IPS-18c (cell line): ENCODE results near the gene NT5DC3.

Experiments used
- H3K4me3 ChIP-seq: 2 replicates; pipeline ENCODE4 v1.7.0; 2013; ENCODE audit warnings: low read depth, mild to moderate bottlenecking, low read length, moderate library complexity; ENCODE audit not compliant: insufficient read depth
- H3K9me3 ChIP-seq: one replicate; pipeline ENCODE4 v1.6.1; 2013; ENCODE audit warnings: mild to moderate bottlenecking, low read length, moderate library complexity; ENCODE audit not compliant: control insufficient read depth, insufficient read depth

NT5DC3 gene

DNA sequence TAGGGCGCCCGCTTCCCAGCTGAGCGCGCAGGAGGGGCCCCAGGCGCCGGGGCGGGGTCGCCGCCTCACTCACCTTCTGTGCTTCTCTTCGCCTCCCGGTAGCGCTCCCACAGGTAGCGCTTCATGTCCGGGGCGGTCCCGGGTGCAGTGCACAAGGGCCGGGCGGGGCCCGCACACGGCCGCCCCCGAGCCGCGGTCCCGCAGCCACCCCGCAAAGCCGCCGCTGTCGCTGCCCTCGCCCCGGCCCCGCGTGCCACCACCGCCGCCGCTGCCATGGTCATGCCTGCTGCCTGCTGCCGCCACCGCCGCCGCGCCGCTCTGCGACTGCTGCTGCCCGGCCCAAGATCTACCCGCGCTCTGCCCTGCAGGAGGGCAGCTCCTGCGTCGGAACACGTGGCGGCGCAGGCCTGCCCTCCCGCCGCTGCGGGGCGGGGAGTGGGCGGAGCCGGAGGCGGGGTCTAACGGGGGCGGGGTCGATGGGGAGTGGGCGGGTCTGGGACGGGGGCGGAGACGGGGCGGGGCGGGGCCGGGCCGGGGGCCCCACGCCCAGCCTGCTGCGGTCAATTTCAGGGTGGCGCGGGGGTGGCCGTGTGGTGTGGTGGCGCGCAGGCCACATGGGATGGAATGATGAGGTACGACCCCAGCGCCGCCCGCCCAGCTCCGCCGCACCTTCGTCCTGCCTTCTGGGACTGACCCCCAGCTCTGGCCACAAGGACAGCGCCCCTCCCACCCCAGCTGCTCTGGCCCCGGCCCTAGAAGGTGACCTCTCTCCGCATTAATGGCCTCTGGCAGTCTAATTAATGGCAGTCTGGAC, at the start of gene NT5DC3:
Gene NT5DC3 (minus strand): TSS at position 359 of the 814 bp plus-strand sequence. CDS start 78 bp downstream, at position 281.
- peak within 1 kb of the TSS; percentile 75 for H3K4me3 ChIP-seq
- H3K9me3 ChIP-seq = no peaks in the 10 kb centered on the region

DNA sequence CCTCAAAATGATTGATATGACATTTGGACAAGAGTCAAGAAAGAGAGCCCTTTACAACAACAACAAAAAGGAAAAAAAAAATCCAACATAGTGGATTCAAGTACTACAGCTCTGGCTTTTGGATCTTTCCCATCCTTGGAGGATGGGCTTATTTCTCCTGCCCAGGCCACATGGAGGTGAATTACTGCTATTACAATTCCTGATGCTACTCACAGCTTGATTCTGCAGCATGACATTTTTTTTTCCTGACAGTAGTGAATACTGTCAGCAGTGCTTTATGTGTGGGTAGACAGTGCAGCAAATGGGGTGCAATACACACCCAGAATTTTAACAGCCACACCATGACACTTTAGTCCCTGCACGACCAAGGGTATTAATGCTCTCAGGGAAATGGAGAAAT, 46.7 kb upstream of the NT5DC3 start:
- H3K4me3 ChIP-seq = no peak overlapping the region
- H3K9me3 ChIP-seq = no peaks in the 10 kb centered on the region

DNA sequence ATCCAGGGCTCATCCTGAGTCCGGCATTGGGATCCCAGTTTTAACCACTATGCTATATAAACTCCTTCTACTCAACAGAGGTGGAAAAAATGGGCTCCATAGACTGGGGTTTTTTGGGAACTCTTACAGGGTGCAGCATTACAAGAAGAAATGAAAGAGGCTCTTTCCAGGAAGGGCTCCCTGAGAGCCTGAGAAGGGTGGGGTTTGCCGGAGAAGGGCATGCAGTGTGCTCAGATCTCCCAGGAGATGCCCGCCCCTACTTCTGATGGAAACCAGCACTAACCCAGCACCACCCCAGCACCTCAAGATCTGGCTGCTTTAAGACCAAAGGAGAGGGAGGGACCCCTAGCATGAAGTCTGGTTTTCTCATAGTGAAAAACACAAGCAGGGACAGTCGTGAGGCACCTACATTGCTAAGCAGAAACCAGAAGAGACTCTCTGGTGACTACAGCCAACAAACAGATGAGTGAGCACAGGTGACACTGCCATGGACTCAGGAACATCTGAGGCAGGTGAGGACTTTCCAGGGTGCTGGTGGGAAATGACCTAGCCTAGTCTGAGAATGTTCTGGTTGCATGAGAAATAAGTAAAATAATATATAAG, 45.3 kb upstream of the NT5DC3 start:
- Histone ChIP-seq H3K4me3 (no peak overlapping the region), H3K9me3 (no peaks in the 10 kb centered on the region)

DNA sequence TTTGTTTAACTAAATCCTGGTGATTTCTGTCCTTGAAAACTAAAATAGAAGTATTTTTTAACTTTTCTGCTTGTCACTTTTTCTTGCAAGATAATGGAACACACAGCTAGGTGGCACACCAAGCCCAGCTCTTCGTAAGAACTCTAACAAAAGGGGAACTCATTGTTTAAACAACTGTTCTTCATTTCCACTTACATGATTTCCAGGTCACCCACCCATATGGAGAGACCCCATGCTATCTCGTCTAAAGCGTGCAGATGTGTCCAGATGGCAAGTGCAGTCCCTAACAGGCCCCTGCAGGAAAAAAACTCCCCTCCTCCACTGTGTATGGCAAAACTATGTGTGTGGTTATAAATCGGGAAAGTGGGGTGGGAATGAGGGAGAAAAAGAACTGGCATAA, 43.3 kb upstream of the NT5DC3 start:
- no peaks in the 10 kb centered on the region for H3K9me3 ChIP-seq
- H3K4me3 ChIP-seq = no peak overlapping the region

DNA sequence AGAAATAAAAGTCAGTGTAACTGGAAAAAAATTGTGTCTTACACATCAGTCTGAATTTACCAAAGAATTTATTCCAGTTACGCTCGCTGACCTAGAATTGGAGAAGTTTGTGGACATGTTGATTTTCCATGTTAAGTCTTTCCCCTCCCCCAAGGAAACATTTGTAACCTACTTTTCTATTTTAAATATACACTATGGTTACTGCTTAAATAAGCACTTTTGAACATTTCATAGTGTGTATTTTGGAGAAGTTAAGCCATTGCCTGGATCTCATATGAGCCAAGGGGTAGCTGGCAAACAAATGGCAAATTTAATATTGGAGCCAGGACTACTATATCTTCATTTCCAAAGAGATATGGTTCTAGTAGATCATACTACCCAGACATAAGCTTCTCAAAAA, 42.9 kb upstream of the NT5DC3 start:
- Histone ChIP-seq H3K9me3 (no peaks in the 10 kb centered on the region), H3K4me3 (no peak overlapping the region)

DNA sequence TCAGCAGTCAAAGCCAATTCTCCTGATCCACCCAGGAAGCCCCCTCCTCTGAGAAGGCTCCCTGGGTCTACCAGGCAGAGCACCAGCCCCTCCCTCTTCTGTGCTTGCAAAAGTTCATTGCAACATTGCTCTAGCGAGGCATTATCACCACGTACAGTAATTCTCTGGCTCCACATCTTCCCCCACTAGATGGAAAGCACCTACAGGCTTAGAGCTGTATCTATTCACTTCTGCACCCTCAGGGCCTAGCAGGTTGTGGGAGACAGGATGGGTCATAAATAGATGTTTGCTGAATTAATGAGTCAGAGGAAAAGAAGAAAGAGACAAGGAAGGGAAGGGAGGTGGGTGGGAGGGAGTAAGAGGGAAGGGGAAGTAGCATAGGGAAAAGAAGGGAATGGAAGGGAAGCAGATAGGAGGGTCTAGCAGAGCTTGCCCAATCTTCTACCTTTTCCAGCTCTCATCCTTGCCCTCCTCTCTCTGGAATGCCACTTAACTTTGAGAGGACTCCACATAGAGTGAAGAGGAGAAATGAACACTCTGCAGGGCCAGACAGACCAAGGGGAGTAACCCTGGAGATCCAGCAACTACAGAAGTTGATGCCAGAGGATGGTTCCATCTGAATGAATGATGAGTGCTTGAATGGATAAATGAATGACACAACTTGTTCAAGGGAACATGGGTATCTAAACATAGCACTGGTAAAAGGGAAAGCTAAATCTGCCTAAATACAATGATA, 42.0 kb upstream of the NT5DC3 start:
- no peaks in the 10 kb centered on the region for H3K9me3 ChIP-seq
- no peak overlapping the region for H3K4me3 ChIP-seq

DNA sequence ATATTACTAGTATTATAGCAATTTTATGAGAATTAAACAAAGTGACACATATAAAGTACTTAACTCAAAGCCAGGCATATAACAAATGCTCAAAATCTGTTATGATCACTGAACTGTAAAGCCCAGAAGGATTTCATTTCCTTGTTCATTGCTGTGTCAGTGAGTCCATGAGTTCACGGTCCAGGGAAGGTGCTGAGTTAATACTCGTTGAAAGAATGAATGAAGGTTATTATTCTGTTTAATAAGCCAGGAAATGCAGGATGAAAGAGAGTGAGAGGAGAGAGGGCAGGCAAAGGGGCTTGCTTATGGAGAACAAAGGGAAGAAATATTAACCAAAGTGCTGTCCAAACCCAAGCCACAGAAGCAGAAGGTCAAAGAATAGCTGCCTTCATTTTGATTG, 40.2 kb upstream of the NT5DC3 start:
- no peaks in the 10 kb centered on the region for H3K9me3 ChIP-seq
- no peak overlapping the region for H3K4me3 ChIP-seq

DNA sequence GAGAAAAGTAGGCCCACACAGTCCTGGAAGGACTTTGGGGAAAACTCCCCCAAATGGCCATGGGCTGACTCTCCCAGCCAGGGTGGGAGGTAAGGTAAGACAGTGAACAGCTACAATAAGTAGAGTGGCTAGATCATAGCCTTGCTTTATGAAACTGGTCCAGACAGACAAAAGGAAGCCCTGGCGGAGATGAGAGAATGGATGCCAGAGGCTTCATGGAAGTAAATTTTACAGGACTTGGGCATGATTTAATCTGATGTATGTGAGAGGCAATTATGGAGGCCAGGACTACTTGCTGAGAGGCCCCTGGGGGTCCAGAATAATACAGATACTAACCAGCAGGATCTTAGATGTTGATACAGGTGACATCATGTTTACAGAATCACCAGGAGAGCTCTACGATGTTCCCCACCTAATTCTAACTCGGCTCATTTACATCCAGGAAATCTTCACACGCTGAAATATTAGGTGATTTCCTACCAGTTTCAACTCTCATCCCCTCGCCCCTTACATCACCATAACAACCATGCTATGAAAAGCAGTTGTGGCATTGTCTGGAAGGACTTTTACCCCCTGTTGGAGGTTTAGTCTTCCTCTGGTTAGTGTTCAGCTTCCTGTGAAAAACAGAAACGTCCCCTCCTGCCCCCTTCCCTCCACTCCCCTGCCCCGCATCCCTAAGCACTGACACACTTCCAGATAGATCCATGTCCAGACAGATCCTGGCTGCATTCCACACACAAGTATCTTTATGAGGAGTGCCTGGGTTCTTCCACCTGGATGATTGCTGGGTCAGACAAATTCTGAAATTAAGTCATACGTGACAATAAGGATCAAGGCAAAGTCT, 39.5 kb upstream of the NT5DC3 start:
- Histone ChIP-seq H3K9me3 (no peaks in the 10 kb centered on the region), H3K4me3 (no peak overlapping the region)

DNA sequence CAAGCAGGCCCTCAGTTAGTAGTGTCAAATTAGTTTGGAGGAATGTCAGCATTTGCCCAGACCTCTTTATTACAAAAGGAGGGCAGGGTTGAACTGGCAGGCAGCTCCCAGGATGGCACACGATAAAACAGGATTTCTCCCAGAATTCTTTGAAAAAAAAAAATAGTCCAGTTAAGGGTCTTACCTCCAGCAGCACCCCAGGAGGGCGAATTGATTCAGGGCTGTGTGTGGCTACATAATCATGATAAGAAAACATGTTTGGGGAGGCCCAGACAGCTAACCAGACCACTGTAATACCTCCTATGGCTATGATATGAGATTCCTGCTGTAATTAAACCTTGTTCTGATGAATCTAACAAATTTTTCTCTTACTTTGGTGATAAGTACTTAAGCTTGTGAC, 38.8 kb upstream of the NT5DC3 start:
- H3K9me3 ChIP-seq = no peaks in the 10 kb centered on the region
- no peak overlapping the region for H3K4me3 ChIP-seq

DNA sequence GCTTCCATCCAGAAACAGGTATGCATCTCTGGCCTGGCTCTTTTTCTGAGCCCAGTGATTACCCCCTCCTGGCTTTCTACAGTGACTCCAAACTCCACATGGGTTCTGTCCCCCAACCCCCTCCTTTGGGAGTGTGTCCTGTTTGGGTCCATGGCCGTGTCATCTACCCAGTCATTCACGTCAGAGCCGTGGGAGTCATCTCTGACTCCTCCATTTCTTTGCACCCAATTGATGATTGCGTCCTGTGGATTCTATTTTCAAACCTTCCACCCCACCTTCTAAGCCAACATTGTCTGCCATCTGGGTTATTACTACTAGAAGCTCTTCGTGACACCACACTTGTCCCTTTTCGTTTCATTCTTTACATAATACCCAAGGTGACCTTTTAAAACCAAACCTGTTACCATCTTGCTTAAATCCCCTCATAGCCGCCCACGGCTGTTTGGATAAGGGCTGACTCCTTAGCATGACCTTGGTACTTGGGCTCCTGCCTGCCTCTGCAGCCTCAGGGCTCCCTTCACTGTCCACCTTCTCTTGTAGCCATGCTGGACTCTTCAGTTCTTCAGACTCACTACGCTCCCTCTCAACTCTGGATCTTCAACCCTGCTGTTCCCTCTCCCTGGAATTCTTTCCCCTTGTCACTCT, 38.1 kb upstream of the NT5DC3 start:
- Histone ChIP-seq H3K4me3 (no peak overlapping the region), H3K9me3 (no peaks in the 10 kb centered on the region)

DNA sequence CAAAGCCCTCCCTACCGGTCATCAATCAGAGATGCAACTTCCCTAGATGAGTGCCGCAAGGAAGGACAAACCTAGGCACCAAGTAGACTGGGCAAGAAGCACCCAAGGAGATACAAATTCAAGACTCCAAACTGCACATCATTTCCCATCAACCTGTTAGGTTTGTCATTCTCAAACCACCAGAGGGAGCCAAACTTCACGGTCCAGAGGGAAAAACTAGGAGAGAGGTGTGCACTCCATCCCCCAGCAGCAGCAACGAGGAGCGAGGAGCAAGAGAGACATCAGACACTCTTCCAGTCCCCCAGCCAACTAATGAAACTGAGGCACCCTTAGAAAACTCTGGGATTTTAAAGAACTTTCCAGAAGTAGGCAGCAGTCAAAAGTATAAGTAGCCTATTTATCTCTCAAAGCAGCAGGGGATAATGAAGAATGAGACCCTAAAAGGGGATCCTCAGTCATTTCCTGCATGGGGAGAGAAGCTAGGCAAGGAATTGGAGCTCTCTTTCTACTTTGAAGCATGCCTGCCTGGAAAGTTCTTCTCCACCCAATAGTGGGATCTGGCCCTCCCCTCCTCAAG, 37.0 kb upstream of the NT5DC3 start:
- H3K9me3 ChIP-seq = no peaks in the 10 kb centered on the region
- H3K4me3 ChIP-seq = no peak overlapping the region

DNA sequence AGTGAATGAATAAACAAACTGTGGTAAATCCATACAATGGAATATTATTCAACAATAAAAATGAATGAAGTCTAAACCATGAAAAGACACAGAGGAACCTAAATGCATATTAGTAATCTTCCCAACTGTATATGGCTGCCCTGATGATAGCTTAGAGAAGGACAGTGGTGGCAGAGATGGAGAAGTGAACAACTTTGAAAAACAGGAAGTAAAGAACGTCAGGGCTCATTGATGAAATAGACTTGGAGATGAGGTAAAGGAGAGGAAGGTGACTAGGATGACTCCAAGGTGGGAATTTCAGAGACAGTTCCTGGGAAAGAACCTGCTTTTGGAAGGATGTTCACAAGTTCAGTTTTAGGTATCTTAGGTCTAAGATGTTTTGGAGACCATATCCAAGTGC, 36.3 kb upstream of the NT5DC3 start:
- Histone ChIP-seq H3K4me3 (no peak overlapping the region), H3K9me3 (no peaks in the 10 kb centered on the region)

DNA sequence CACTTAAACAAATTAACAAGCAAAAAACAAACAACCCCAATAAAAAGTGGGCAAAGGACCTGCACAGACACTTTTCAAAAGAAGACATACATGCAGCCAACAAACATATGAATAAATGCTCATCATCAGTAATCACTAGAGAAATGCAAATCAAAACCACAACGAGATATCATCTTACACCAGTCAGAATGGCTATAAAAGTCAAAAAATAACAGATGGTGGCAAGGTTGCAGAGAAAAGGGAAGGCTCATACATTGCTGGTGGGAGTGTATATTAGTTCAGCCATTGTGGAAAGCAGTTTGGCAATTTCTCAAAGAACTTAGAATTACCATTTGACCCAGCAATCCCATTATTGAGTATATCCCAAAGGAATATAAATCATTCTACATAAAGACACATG, 34.6 kb upstream of the NT5DC3 start:
- no peaks in the 10 kb centered on the region for H3K9me3 ChIP-seq
- H3K4me3 ChIP-seq = no peak overlapping the region

DNA sequence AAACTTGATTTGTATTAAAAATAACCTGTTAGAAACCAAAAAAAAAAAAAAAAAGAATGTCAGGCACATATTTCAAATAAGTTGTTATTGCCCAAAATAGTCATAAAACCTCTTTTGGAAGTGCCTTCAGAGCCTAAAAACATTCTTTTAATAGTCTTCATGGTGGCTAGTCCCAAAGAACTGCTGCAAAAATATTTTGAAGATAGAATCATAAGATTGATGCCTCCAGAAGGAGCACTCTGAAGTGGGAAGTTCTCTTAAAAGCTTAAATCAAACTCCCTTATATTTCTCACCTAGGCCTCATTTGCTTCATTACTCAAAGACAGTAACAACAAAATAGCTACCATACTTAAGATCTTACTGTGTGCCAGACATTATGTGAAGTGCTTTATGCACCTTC, 27.2 kb upstream of the NT5DC3 start:
- Histone ChIP-seq H3K9me3 (no peaks in the 10 kb centered on the region), H3K4me3 (no peak overlapping the region)

DNA sequence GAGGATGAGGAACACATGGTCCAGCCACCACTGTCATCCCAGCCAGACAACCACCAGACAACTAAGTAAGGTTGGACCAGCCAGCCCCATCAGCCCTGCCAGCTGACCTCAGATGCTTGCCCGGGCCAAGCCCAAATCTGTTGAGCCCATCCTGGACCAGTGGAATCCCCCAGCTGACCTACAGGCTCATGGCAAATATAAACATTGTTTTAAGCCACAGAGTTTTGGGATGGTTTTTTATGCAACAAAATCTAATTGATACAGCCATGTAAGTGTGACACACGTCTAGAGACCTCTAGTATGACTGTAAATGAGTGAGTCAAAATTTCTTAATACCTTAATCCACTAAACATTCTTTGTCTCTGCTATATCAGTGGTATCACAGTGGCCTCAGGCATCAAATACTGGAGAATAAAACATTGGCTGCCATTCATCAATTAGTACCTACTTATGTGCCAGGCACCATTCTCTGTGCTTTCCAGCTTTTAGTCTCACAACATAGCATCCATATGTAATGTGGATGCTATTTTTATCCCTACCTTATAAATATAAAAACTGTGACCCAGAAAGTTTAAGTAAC, 24.2 kb upstream of the NT5DC3 start:
- no peaks in the 10 kb centered on the region for H3K9me3 ChIP-seq
- H3K4me3 ChIP-seq = no peak overlapping the region

DNA sequence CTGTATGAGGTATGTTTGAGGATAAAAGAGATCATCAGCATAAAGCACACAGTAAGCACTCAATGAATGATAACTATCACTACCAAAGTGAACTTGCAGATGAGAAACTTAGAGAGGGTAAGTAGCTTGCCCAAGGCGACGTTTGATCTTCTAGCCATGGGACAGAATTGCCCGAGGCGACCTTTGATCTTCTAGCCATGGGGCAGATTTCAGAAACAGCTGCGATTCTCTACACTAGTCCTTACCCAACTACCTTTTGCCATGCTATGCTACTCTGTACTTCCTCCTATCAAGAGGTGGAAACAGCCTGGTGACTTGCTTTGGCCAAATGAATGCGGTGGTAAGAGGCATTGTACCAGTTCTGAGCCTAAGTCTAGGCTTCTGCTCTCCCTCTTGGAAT, 23.7 kb upstream of the NT5DC3 start:
- H3K4me3 ChIP-seq = no peak overlapping the region
- no peaks in the 10 kb centered on the region for H3K9me3 ChIP-seq
